ENCODE measurements around the gene IGF2BP1.

Gene IGF2BP1

GRCh38 chr17:48995304-48995973 is 1.7 kb upstream of the IGF2BP1 start:
- no peaks in the 10 kb centered on the region for H3K9me3 ChIP-seq (ENCODE audit: control insufficient read depth, low read length)
- peak overlapping the region; percentile 99 for H3K27ac ChIP-seq (ENCODE audit: insufficient read depth, low read depth, low read length, poor library complexity, severe bottlenecking)
- no peaks in the 10 kb centered on the region for H3K27me3 ChIP-seq (ENCODE audit: control insufficient read depth, insufficient read depth, low read length, poor library complexity, severe bottlenecking)
- peaks cover 29% of the 10 kb centered on the region for H3K4me1 ChIP-seq (ENCODE audit: control insufficient read depth, insufficient read depth, low read length)
- no peaks in the 10 kb centered on the region for H3K36me3 ChIP-seq (ENCODE audit: control insufficient read depth, insufficient read depth, low read length)
- peak overlapping the region; percentile 98 for H3K4me3 ChIP-seq (ENCODE audit: insufficient read depth, low read depth, low read length)
- 0% methylated on average over 46 of the region's 46 CpGs for WGBS, 2 experiments

- H3K4me3 ChIP-seq (ENCODE audit: insufficient read depth, low read depth, low read length), result peak overlapping the region; percentile 98
- H3K36me3 ChIP-seq (ENCODE audit: control insufficient read depth, insufficient read depth, low read length), result no peaks in the 10 kb centered on the region
- 0 to 1% methylated on average over 64 to 66 of the region's 66 CpGs for WGBS, 2 experiments
- H3K9me3 ChIP-seq (ENCODE audit: control insufficient read depth, low read length), result no peaks in the 10 kb centered on the region
- H3K4me1 ChIP-seq (ENCODE audit: control insufficient read depth, insufficient read depth, low read length), result peaks cover 23% of the 10 kb centered on the region
- peak overlapping the region; percentile 99 for H3K27ac ChIP-seq (ENCODE audit: insufficient read depth, low read depth, low read length, poor library complexity, severe bottlenecking)
- H3K27me3 ChIP-seq (ENCODE audit: control insufficient read depth, insufficient read depth, low read length, poor library complexity, severe bottlenecking), result no peaks in the 10 kb centered on the region
Measured at GRCh38 chr17:48995974-48996721, 1.0 kb upstream of the IGF2BP1 start.

GRCh38 chr17:48996722-48997102 is 473 bp upstream of the IGF2BP1 start:
- no peaks in the 10 kb centered on the region for H3K9me3 ChIP-seq (ENCODE audit: control insufficient read depth, low read length)
- H3K4me3 ChIP-seq (ENCODE audit: insufficient read depth, low read depth, low read length), result peak overlapping the region; percentile 98
- 0% methylated on average over 21 to 23 of the region's 23 CpGs for WGBS, 2 experiments
- peaks cover 18% of the 10 kb centered on the region for H3K4me1 ChIP-seq (ENCODE audit: control insufficient read depth, insufficient read depth, low read length)
- no peaks in the 10 kb centered on the region for H3K36me3 ChIP-seq (ENCODE audit: control insufficient read depth, insufficient read depth, low read length)
- peak overlapping the region; percentile 99 for H3K27ac ChIP-seq (ENCODE audit: insufficient read depth, low read depth, low read length, poor library complexity, severe bottlenecking)
- no peaks in the 10 kb centered on the region for H3K27me3 ChIP-seq (ENCODE audit: control insufficient read depth, insufficient read depth, low read length, poor library complexity, severe bottlenecking)

- H3K4me1 ChIP-seq (ENCODE audit: control insufficient read depth, insufficient read depth, low read length), result peaks cover 5% of the 10 kb centered on the region
- no peaks in the 10 kb centered on the region for H3K9me3 ChIP-seq (ENCODE audit: control insufficient read depth, low read length)
- peak overlapping the region; percentile 99 for H3K27ac ChIP-seq (ENCODE audit: insufficient read depth, low read depth, low read length, poor library complexity, severe bottlenecking)
- no peaks in the 10 kb centered on the region for H3K27me3 ChIP-seq (ENCODE audit: control insufficient read depth, insufficient read depth, low read length, poor library complexity, severe bottlenecking)
- no peaks in the 10 kb centered on the region for H3K36me3 ChIP-seq (ENCODE audit: control insufficient read depth, insufficient read depth, low read length)
- 0% methylated on average over 62 to 63 of the region's 63 CpGs for WGBS, 2 experiments
- H3K4me3 ChIP-seq (ENCODE audit: insufficient read depth, low read depth, low read length), result peak overlapping the region; percentile 98
Measured at GRCh38 chr17:48997827-48998586, 822 bp downstream of the IGF2BP1 start.

GRCh38 chr17:48998587-48999440 is 1.6 kb downstream of the IGF2BP1 start:
- WGBS, 2 experiments, result 0% methylated on average over 22 to 25 of the region's 25 CpGs
- Histone ChIP-seq H3K4me3 (ENCODE audit: insufficient read depth, low read depth, low read length) (peak overlapping the region; percentile 98), H3K36me3 (ENCODE audit: control insufficient read depth, insufficient read depth, low read length) (no peaks in the 10 kb centered on the region), H3K27me3 (ENCODE audit: control insufficient read depth, insufficient read depth, low read length, poor library complexity, severe bottlenecking) (no peaks in the 10 kb centered on the region), H3K9me3 (ENCODE audit: control insufficient read depth, low read length) (no peaks in the 10 kb centered on the region), H3K4me1 (ENCODE audit: control insufficient read depth, insufficient read depth, low read length) (peaks cover 4% of the 10 kb centered on the region), H3K27ac (ENCODE audit: insufficient read depth, low read depth, low read length, poor library complexity, severe bottlenecking) (peak overlapping the region; percentile 99)

- Histone ChIP-seq H3K4me3 (ENCODE audit: insufficient read depth, low read depth, low read length) (peak overlapping the region; percentile 98), H3K27me3 (ENCODE audit: control insufficient read depth, insufficient read depth, low read length, poor library complexity, severe bottlenecking) (no peaks in the 10 kb centered on the region), H3K9me3 (ENCODE audit: control insufficient read depth, low read length) (no peaks in the 10 kb centered on the region), H3K27ac (ENCODE audit: insufficient read depth, low read depth, low read length, poor library complexity, severe bottlenecking) (no peak overlapping the region), H3K4me1 (ENCODE audit: control insufficient read depth, insufficient read depth, low read length) (peaks cover 18% of the 10 kb centered on the region), H3K36me3 (ENCODE audit: control insufficient read depth, insufficient read depth, low read length) (peaks cover 5% of the 10 kb centered on the region)
- WGBS, 2 experiments, result 20% methylated on average over 1 of the region's 1 CpG; no CpG with 5 or more reads in 1 of the 2 experiments
Measured at GRCh38 chr17:49000943-49001342, 3.8 kb downstream of the IGF2BP1 start.

- Histone ChIP-seq H3K4me1 (ENCODE audit: control insufficient read depth, insufficient read depth, low read length) (peaks cover 23% of the 10 kb centered on the region), H3K27ac (ENCODE audit: insufficient read depth, low read depth, low read length, poor library complexity, severe bottlenecking) (no peak overlapping the region), H3K36me3 (ENCODE audit: control insufficient read depth, insufficient read depth, low read length) (peaks cover 6% of the 10 kb centered on the region), H3K9me3 (ENCODE audit: control insufficient read depth, low read length) (no peaks in the 10 kb centered on the region), H3K27me3 (ENCODE audit: control insufficient read depth, insufficient read depth, low read length, poor library complexity, severe bottlenecking) (no peaks in the 10 kb centered on the region), H3K4me3 (ENCODE audit: insufficient read depth, low read depth, low read length) (peak overlapping the region; percentile 98)
Measured at GRCh38 chr17:49001671-49002070, 4.5 kb downstream of the IGF2BP1 start.

GRCh38 chr17:49002331-49002730 is 5.1 kb downstream of the IGF2BP1 start:
- Histone ChIP-seq H3K36me3 (ENCODE audit: control insufficient read depth, insufficient read depth, low read length) (peaks cover 12% of the 10 kb centered on the region), H3K4me1 (ENCODE audit: control insufficient read depth, insufficient read depth, low read length) (peaks cover 30% of the 10 kb centered on the region), H3K27me3 (ENCODE audit: control insufficient read depth, insufficient read depth, low read length, poor library complexity, severe bottlenecking) (no peaks in the 10 kb centered on the region), H3K9me3 (ENCODE audit: control insufficient read depth, low read length) (no peaks in the 10 kb centered on the region), H3K4me3 (ENCODE audit: insufficient read depth, low read depth, low read length) (peak overlapping the region; percentile 98), H3K27ac (ENCODE audit: insufficient read depth, low read depth, low read length, poor library complexity, severe bottlenecking) (no peak overlapping the region)
- 30 to 50% methylated on average over 1 of the region's 2 CpGs for WGBS, 2 experiments

- Histone ChIP-seq H3K27me3 (ENCODE audit: control insufficient read depth, insufficient read depth, low read length, poor library complexity, severe bottlenecking) (no peaks in the 10 kb centered on the region), H3K4me3 (ENCODE audit: insufficient read depth, low read depth, low read length) (peak overlapping the region; percentile 98), H3K9me3 (ENCODE audit: control insufficient read depth, low read length) (no peaks in the 10 kb centered on the region), H3K4me1 (ENCODE audit: control insufficient read depth, insufficient read depth, low read length) (peaks cover 31% of the 10 kb centered on the region), H3K27ac (ENCODE audit: insufficient read depth, low read depth, low read length, poor library complexity, severe bottlenecking) (no peak overlapping the region), H3K36me3 (ENCODE audit: control insufficient read depth, insufficient read depth, low read length) (peaks cover 13% of the 10 kb centered on the region)
Measured at GRCh38 chr17:49002766-49003165, 5.6 kb downstream of the IGF2BP1 start.

Data from ectodermal cell (in vitro differentiated cells).